Stimulated activated CD8-positive, alpha-beta memory T cell treated with anti-CD3 and anti-CD28 coated beads, Interleukin-2, amount 100 ng/mL, for 48 hours (primary cell): ENCODE measurements around the gene AARS2.
A peak's percentile ranks its signal among the peaks of the same experiment; 100 is the strongest.

Source experiments
- DNase-seq, 2 donors: peaks; one replicate each; pipeline ENCODE4 v3.0.0-alpha.2; 2020; ENCODE audit warnings: low read depth in 2 of 2

The AARS2 gene

GRCh38 chr6:44262467-44263353, 50.4 kb downstream of the AARS2 start:
- DNase-seq = no peak

DNA sequence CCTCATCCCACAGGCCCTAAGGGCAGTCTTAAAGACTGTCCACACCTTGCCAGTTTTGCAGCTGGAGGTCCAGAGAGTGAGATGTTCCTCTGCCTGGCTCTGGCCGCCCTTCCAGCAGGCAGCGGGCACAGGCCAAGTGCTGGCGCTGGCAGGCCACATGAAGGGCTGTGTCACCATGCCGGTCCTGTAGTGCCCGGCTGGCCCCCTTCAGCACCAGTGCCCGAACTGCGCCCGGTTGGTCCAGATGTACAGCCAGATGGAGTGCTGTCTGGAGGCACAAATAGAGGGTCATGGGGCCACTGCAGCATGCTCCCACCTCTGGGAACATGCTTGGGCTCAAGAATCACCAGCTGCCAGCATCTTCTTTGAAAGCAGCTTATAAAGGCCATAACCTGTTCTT, 51.6 kb downstream of the AARS2 start:
- DNase-seq = no peak

- no peak for DNase-seq
Observed at GRCh38 chr6:44260451-44261297, 52.5 kb downstream of the AARS2 start.

- DNase-seq = no peak
Observed at GRCh38 chr6:44260011-44260410, 53.1 kb downstream of the AARS2 start.

- DNase-seq = no peak
Observed at GRCh38 chr6:44258921-44259320, 54.2 kb downstream of the AARS2 start.

GRCh38 chr6:44258325-44258863, 54.8 kb downstream of the AARS2 start:
- DNase-seq = no peak

DNA sequence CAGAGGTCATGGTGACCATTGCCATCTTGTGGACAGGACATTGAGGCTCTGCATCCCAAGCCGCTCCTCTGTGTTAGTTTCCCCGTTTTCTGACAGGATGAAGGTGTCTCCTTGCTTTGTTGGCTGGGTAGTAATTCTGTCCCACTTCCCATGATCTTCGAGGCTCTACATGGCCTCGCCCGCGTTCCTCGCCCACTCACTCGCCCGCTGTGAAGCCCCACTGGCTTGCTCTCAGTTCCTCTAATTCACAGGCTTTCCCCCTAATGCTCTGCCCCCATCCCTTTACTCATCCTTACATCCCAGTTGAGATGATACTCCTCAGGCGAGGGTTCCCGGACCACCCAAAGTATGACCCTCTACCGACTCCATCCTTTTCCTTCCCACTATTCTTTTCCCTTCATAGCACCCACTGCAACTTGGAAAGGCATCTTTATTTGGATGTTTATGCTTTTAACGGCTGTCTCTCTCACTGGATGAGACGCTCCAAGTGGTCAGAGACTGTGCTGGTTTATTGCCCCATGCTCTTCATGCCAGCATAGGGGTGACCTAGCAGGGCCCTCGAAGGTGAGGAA, 55.3 kb downstream of the AARS2 start:
- DNase-seq = no peak

DNA sequence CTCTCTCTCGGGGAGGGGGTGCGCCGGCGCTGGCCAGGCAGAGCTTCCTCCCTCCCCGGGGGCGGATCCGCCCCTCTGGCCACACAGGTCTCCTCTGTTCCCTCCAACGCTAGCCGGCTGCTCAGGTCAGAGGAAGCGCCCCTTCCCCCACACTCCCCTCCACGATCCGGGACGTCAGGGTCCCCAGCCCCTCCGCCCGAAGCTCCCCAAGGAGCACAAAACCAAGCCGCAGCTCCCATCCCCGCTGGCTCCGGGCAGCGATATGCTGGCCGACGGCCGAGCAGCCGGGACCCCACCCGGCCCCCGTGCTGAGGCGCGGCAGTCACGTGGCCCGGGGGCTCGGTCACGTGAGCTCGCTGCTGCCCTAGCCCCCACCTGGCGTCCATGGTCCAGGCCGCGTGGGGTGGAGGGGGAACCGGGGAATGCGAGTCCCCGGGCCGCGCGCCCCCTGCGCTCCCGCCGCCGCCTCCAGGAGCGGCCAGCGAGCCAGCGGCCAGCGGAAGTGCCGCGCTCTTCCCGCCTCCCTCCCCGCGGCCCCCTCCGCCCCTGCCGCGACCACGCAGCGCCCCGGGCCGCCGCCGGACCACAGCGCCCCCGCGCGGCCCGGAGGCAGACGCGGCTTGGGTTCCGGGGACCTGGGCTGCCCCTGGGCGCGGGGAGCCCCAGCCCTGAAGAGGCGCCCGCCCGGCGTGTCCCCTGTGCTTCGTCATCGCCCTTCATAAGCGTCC, 56.0 kb downstream of the AARS2 start, which contains the start of gene SLC35B2:
Gene SLC35B2 (minus strand): TSS at position 504 of the 728 bp plus-strand sequence. CDS start 118 bp downstream, at position 386.
- DNase-seq = peak; percentile 54 to 61

- DNase-seq = no peak
Observed at GRCh38 chr6:44256775-44257024, 56.4 kb downstream of the AARS2 start.

GRCh38 chr6:44255871-44256774, 57.0 kb downstream of the AARS2 start:
- no peak for DNase-seq

DNA sequence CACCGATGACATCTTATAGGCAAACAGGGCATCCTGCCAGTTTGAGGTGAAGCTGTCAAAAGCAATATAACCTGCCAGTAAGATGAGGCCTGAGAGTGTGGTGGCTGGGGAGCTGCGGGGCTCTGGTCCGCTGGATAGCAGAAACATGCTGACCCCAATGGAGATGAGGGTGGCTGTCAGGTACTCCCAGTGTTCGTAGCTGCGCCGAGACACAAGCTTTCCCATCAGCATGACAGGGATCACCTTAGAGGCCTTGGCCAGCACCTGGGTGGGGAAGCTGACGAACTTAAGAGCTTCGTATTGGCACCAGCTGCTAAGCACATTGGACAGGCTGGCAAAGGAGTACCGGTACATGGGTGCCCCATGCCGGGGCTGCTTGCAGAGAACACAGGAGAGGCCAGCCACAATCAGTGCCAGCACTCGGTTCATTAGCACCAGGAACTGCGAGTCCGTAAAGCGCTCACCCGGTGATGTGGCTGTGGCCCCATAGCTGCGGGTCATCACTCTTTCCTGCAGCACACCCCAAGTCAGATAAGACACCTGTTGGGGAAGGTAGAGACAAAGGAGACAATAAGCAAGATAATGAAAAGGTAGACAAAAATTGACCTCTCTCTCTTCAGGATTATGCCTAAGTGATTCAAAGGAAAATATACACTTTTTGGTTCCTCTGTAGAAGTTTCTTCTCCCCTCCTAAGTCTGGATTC, 57.9 kb downstream of the AARS2 start:
- peak in 1 of 2 donors; percentile 30 for DNase-seq

DNA sequence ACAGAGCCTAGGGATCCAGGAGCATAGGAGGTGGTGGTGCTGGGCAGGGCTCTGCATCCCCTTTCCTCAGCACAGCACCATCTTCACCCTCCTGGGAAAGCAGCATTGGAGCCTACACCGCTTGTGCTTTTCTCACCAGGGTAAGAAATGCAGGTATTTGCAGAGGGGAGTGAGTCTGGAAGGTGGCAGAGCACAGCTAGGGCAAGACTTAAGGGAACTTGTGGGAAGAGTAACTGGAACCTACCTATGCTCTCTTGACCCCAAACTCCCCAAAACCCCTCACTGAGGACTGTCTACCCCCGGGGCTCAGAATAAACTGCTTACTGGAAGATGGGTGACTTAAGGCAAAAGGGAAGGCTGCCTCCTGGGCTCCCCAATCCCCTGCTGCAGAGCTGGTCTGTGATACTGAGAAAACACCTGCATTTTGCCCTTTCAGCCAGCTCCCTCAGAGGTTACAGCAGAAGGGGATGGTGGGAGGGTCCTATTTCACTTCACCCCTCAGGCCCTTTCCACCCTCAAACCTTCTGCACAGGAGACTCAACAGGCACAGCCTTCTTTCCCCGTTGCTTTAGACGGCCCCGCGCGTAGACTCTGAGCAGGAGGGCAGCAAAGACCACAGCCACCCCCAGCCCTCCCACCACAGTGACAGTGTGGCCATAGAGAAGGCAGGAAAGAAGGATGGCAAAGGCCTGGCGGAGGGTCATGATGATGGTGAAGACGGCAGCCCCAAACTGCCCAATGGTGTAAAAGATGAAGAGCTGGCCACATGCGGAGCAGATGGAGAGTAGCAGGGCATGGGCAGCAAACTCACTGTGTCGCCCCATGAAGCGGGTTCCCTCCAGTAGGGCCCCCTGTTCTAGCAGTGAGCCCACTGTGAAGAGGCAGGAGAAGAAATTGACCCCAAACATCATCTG, 58.7 kb downstream of the AARS2 start:
- no peak for DNase-seq

GRCh38 chr6:44253307-44254101, 59.6 kb downstream of the AARS2 start:
- peak in 1 of 2 donors; percentile 52 for DNase-seq

- DNase-seq = no peak
Observed at GRCh38 chr6:44251576-44252524, 61.3 kb downstream of the AARS2 start.

DNA sequence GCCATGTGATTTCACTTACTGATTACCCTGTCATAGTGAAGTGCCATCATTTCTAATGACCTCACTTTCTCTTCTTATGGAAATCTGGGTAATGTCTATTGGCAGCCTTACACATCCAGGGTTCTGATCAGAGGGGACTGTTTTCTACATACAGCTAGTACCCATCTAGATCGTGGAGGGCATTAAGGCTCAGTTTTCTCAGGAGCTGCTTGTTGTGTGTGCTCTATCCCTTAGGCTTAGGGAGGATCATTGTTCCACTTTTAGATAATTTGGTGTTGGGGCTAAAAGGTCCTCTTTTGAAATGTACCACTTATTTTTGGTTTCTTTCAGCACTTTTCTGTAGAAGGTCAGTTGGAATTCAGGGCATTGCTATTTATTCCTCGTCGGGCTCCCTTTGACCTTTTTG, 62.4 kb downstream of the AARS2 start:
- no peak for DNase-seq

GRCh38 chr6:44250067-44250717, 63.0 kb downstream of the AARS2 start:
- no peak for DNase-seq
